HG03103 (cell line): ENCODE data around the gene NID2.

Experiments
- ATAC-seq: cut with Tn5 transposase; IDR thresholded peaks from one replicate; pipeline ENCODE4 v1.9.1; 2021; ENCODE audit warnings: low read depth; ENCODE audit not compliant: unreplicated experiment

NID2 gene

GRCh38 chr14:52080808-52081755 is 12.2 kb upstream of the NID2 start:
- no peak for ATAC-seq

GRCh38 chr14:52080158-52080800 is 11.4 kb upstream of the NID2 start:
- ATAC-seq: no peak

DNA sequence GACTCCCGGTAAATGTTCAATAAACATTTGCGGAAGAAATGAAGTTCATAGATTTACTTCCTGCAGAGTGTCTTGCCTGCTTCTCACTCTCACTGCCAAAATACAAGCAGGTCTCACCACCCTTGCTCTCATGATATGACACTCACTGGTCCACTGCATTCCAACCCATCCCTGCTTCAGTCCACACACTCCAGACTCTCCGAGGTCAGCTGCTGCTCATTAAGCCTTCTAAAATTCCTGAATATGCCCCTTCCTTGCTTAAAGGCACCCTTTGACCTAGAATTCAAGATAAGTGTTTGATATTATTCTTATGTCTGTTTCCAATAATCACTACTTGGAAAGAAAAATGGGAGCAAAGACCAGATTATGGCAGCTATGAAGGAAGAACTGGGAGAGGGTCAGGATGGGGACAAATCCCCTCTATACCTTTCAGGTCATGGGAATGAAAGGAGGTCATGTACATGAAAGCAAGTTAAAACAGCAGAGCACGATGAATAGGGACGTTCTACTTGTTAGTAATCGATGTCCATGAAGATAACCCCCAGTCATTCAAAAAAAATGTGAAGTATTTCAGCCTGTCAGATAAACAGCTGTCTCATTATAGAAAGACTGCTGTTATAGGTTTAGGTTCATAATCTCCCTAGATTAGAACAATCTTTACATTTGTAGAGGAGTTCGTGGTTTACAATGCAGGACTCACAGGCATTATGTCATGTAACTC is 10.5 kb upstream of the NID2 start:
- no peak for ATAC-seq

DNA sequence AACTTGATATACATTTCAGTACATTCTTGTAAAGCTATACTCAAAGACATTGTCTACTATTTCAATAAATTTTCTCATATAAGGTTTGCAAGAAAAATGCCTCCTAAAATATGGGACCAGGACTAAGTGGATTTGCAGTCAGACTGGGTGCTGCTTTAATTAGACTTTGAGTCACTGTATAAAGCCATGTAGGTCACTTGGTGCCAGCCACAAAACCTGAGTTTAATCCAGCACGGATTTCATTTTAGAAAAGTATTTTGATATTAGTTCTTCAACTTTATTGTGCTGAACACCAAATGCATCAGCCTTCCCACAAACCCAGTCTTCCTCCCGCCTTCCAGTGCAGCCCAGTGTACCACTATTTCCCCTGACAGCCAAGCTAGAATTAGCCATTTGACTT is 9.9 kb upstream of the NID2 start:
- no peak for ATAC-seq

GRCh38 chr14:52078095-52078531 is 9.3 kb upstream of the NID2 start:
- no peak for ATAC-seq

GRCh38 chr14:52077256-52077979 is 8.6 kb upstream of the NID2 start:
- ATAC-seq: no peak

- ATAC-seq: no peak
These were observed 7.5 kb upstream of the NID2 start for GRCh38 chr14:52076334-52076733.

DNA sequence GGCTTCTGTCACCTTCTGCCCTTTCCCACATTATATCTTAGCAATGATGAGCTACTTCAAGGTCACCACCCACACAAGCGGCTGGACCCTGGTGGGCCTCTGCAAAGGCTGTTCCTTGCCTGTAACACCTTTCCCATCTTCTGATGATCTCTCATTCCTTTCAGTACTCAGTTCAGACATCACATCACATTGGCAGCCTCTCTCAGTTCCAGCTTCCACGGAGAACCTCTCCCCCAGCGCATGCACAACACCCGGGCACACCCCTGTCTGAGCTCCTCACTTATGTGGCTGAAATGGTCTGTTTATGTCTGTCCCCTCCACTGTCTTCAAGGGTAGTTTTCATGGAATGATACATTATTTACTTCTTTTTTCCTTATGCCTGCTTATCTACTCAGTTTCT is 6.5 kb upstream of the NID2 start:
- ATAC-seq: no peak

DNA sequence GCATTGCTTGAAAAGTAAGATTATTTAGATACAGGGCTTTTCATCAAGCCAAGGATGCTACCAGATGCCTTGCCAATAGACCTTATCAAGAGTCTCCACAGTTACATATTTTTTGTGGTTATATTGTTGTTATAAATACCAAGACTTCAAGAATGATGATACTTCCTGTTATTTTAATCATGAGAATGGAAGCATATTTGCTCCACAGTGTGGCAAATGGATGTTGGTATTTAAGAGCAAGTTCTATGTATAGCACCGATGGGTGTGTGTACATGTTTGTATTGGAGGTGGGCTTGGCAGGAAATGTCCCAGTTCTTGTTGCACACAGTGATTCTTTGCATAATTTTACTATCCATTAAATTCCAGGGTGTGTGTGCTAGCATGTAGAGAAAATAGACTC is 4.4 kb upstream of the NID2 start:
- ATAC-seq: no peak

DNA sequence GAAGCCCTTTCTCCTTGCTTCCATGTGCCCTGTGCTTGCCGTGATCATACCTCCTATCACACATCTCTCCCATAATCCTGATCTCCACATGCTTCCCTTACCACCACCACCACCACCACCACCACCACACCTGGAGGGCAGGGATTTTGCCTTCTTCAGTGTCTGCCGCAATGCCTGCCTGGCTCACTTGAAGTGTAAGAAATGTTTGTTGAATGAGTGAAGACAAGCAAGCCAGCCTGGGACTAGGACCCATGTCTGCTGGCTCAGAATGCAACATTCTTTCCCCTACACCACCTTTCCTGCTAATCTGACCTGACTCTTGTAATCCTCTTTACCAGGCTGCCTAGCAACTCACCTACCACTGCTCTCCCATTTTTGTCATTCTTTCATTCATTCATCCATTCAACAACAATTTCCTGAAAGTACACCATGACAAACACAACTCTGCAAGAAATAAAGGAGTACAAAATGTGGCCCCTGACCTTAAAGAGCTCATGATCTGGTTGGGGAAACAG is 3.5 kb upstream of the NID2 start:
- ATAC-seq: no peak

- no peak for ATAC-seq
These were observed 2.8 kb upstream of the NID2 start for GRCh38 chr14:52071675-52072074.

- no peak for ATAC-seq
These were observed 1.2 kb upstream of the NID2 start for GRCh38 chr14:52070051-52070431.

DNA sequence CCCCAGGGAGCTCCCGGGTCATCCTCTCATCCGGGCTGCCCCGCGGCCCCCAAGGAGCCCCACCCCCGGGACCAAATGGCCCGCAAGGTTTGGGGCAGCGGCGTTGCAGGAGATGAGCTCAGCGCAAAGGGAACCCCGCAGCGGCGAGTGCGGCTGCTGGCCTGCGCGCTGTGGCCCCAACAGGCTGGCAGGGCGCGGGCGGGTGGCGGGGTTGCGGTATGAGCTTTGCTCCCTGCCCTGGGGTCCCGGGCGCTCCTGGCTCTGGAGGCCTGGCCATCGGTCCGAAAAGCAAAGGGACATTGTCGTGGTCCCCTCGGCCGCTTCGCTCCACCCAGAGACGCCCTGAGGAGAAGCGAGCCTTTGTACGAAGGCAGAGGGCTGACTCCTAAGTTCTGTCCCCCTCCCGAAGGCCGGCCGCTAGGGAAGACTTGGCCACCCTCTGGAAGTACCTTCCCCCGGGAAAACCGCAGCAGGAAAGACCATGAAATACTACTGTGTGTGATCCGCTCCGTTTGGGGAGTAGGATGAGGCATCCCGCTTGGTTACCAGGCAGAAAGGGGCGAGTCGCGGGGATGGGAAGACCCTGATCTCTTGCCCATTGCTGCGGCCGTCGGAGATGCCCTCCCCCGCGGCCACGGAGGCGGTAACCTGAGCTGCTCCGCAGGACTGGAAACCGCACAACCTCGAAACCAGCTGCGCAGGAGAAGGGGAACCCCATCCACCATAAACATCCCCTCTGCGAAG is 620 bp upstream of the NID2 start:
- no peak for ATAC-seq

GRCh38 chr14:52067873-52068614 is 815 bp downstream of the NID2 start:
- no peak for ATAC-seq

- ATAC-seq: no peak
These were observed 4.7 kb downstream of the NID2 start for GRCh38 chr14:52064174-52064573.

GRCh38 chr14:52063052-52063462 is 5.8 kb downstream of the NID2 start:
- no peak for ATAC-seq

GRCh38 chr14:52061890-52062289 is 7.0 kb downstream of the NID2 start:
- no peak for ATAC-seq

- ATAC-seq: no peak
These were observed 7.5 kb downstream of the NID2 start for GRCh38 chr14:52061390-52061789.

- ATAC-seq: no peak
These were observed 8.8 kb downstream of the NID2 start for GRCh38 chr14:52060080-52060479.
